PFSK-1 (cell line): Measurements from ENCODE around the gene KCNJ15.

Experiments used
- FOXP2 ChIP-seq: optimal IDR thresholded peaks from 2 replicates; pipeline ENCODE3; 2011; ENCODE audit warnings: borderline replicate concordance, control low read depth, inconsistent platforms; ENCODE audit not compliant: insufficient read depth; ENCODE audit errors: extremely low read length, extremely low read depth
- POLR2AphosphoS5 ChIP-seq: IDR thresholded peaks from 2 replicates; pipeline ENCODE4 v1.6.1; 2012; ENCODE audit warnings: low read depth, mild to moderate bottlenecking, control low read depth, low read length, moderate library complexity
- REST ChIP-seq, 2 experiments: IDR thresholded peaks; 2 replicates each; pipeline versions ENCODE4 v1.6.1 to v1.8.0; 2011 to 2012; ENCODE audit warnings: low read depth in 2 of 2, low read length in 2 of 2, control low read depth in 1 of 2, inconsistent platforms in 1 of 2, mild to moderate bottlenecking in 1 of 2, moderate library complexity in 1 of 2; ENCODE audit not compliant: insufficient read depth in 1 of 2
- SIN3A ChIP-seq: IDR thresholded peaks from 2 replicates; pipeline ENCODE4 v1.6.1; 2012; ENCODE audit warnings: mild to moderate bottlenecking, low read length, moderate library complexity, borderline replicate concordance; ENCODE audit not compliant: insufficient read depth
- TAF1 ChIP-seq: IDR thresholded peaks from 2 replicates; pipeline ENCODE4 v1.6.1; 2012; ENCODE audit warnings: low read length, control low read depth, borderline replicate concordance; ENCODE audit not compliant: insufficient read depth

Gene KCNJ15

GRCh38 chr21:38244885-38245869, 11.6 kb upstream of the KCNJ15 start:
- TF ChIP-seq POLR2AphosphoS5 (no peak), REST (IDR thresholded peaks at IDR 0.05; ENCODE audit: insufficient read depth in 1 of 2, low read depth in 2 of 2, low read length in 2 of 2) (peak in 1 of 2 experiments; percentile 29; a peak in 1 of 4 replicates), SIN3A (no peak)

- TF ChIP-seq TAF1: no peak
- no peak for TF ChIP-seq POLR2AphosphoS5
- no peak for TF ChIP-seq REST (IDR thresholded peaks at IDR 0.05; ENCODE audit: insufficient read depth in 1 of 2, low read depth in 2 of 2, low read length in 2 of 2)
- no peak for TF ChIP-seq FOXP2
- no peak for TF ChIP-seq SIN3A
These were observed 10.3 kb upstream of the KCNJ15 start for GRCh38 chr21:38246511-38246910.

GRCh38 chr21:38247738-38248510, 8.9 kb upstream of the KCNJ15 start:
- TF ChIP-seq FOXP2: no peak

- no peak for TF ChIP-seq SIN3A
- TF ChIP-seq FOXP2: no peak
- TF ChIP-seq POLR2AphosphoS5: no peak
- no peak for TF ChIP-seq REST (IDR thresholded peaks at IDR 0.05; ENCODE audit: insufficient read depth in 1 of 2, low read depth in 2 of 2, low read length in 2 of 2)
- TF ChIP-seq TAF1: no peak
These were observed 7.5 kb upstream of the KCNJ15 start for GRCh38 chr21:38249256-38249655.

- TF ChIP-seq REST (IDR thresholded peaks at IDR 0.05; ENCODE audit: insufficient read depth in 1 of 2, low read depth in 2 of 2, low read length in 2 of 2) (no peak), SIN3A (no peak), POLR2AphosphoS5 (no peak), TAF1 (no peak), FOXP2 (no peak)
These were observed 7.0 kb upstream of the KCNJ15 start for GRCh38 chr21:38249696-38250278.
